HepG2 (cell line): ENCODE results near the gene TMEM132E. TPM values are rescaled to one million over a fixed set of nuclear protein-coding genes. Genes with fewer than 3 reads are reported as not detected.

Experiments used
- ATAC-seq: fragments of 200-7000 bp; cut with Tn5 transposase; 3 replicates; pipeline ENCODE4 v1.9.1; 2020; ENCODE audit warnings: mild to moderate bottlenecking, moderate library complexity
- BruUV-seq: library from RNA; stranded (reverse); fragments of 400-500 nt; replicated peaks from 2 replicates; lab custom pipeline; 2021; lab: Mats Ljungman, UMichigan
- CTCF ChIA-PET: fragments of 300-600 bp; formaldehyde crosslinking; extraction: SDS; loops from one replicate; lab custom pipeline; 2021; ENCODE audit warnings: low total read pairs, inconsistent platforms, low intra/inter-chr PET ratio; lab: Yijun Ruan, JAX
- POLR2A ChIA-PET: fragments of 350-600 bp; sonication (Branson Sonifier 250); formaldehyde crosslinking; loops from one replicate; lab custom pipeline; 2020; ENCODE audit warnings: antibody characterized with exemption, inconsistent platforms; lab: Yijun Ruan, JAX
- DNase-seq: peaks from one replicate; pipeline ENCODE4 v3.0.0-alpha.2; 2015; ENCODE audit warnings: low spot score
- FAIRE-seq: peaks from 3 replicates; lab custom pipeline; 2011; peaks lifted over from hg19 to GRCh38; lab: Jason Lieb, UNC
- H2AFZ ChIP-seq: one replicate; pipeline ENCODE4 v1.6.1; 2011; ENCODE audit warnings: low read length, inconsistent platforms
- H3K27ac ChIP-seq: fragments of 300-600 bp; 3 replicates; pipeline ENCODE4 v1.8.0; 2011; ENCODE audit warnings: mixed run types, mild to moderate bottlenecking, mixed read lengths, low read length, inconsistent platforms; ENCODE audit not compliant: insufficient read depth; ENCODE audit errors: extremely low read length
- H3K27me3 ChIP-seq, 2 experiments: fragments of 200-600 bp in 1 of 2; 2 replicates in 1 of 2; 3 replicates in 1 of 2; pipeline versions ENCODE4 v1.6.0 to v1.8.0; 2011; ENCODE audit warnings: low read length in 2 of 2, mild to moderate bottlenecking in 2 of 2, moderate library complexity in 2 of 2, inconsistent platforms in 1 of 2; ENCODE audit not compliant: insufficient read depth in 2 of 2, control insufficient read depth in 1 of 2
- H3K36me3 ChIP-seq, 2 experiments: fragments of 200-600 bp in 1 of 2; replicated peaks in 1 of 2; 2 replicates in 1 of 2; 3 replicates in 1 of 2; pipeline versions ENCODE4 v1.5.1 to v1.8.0; 2011; ENCODE audit warnings: low read length in 2 of 2, inconsistent platforms in 1 of 2; ENCODE audit not compliant: insufficient read depth in 2 of 2, control insufficient read depth in 1 of 2
- H3K4me1 ChIP-seq: 2 replicates; pipeline ENCODE4 v1.5.1; 2012; ENCODE audit warnings: low read length, inconsistent platforms; ENCODE audit not compliant: insufficient read depth
- H3K4me2 ChIP-seq: 2 replicates; pipeline ENCODE4 v1.6.0; 2011; ENCODE audit warnings: low read depth, low read length, inconsistent platforms
- H3K4me3 ChIP-seq, 3 experiments: fragments of 200-600 bp in 1 of 3; sonication (generic), shearing (Covaris generic) in 1 of 3; replicated peaks in 1 of 3; 2 replicates each; pipeline ENCODE4 v1.5.1; 2011 to 2016; ENCODE audit warnings: low read length in 3 of 3, inconsistent platforms in 2 of 3, low read depth in 2 of 3, mild to moderate bottlenecking in 2 of 3, control low read depth in 1 of 3, mixed read lengths in 1 of 3; ENCODE audit not compliant: insufficient read depth in 1 of 3
- H3K79me2 ChIP-seq: one replicate; pipeline ENCODE4 v1.6.1; 2011; ENCODE audit warnings: low read length, inconsistent platforms; ENCODE audit not compliant: insufficient read depth
- H3K9ac ChIP-seq: 2 replicates; pipeline ENCODE4 v1.6.0; 2011; ENCODE audit warnings: mild to moderate bottlenecking, low read depth, low read length, inconsistent platforms; ENCODE audit not compliant: insufficient read depth
- H3K9me3 ChIP-seq: 2 replicates; pipeline ENCODE4 v1.5.1; 2012; ENCODE audit warnings: mild to moderate bottlenecking, low read length
- H4K20me1 ChIP-seq: 2 replicates; pipeline ENCODE4 v1.6.0; 2011; ENCODE audit warnings: inconsistent platforms, mild to moderate bottlenecking, low read length, moderate library complexity; ENCODE audit not compliant: insufficient read depth
- MAF1 ChIP-seq: sonication (generic); formaldehyde crosslinking; IDR thresholded peaks from 2 replicates; pipeline ENCODE4 v1.5.0; 2020; ENCODE audit warnings: missing genetic modification reagents, borderline replicate concordance
- SP5 ChIP-seq: IDR thresholded peaks from 2 replicates; pipeline ENCODE4 v1.6.1; 2016; ENCODE audit warnings: low read depth, borderline replicate concordance
- TEAD2 ChIP-seq: sonication (generic); formaldehyde crosslinking; IDR thresholded peaks from 2 replicates; pipeline ENCODE4 v1.9.0; 2021; ENCODE audit warnings: missing genetic modification reagents
- YY1 ChIP-seq: IDR thresholded peaks from 2 replicates; pipeline ENCODE4 v1.6.1; 2011; ENCODE audit warnings: low read length, low read depth, moderate library complexity, mild to moderate bottlenecking; ENCODE audit not compliant: insufficient read depth, insufficient replicate concordance
- ZBTB3 ChIP-seq: sonication (generic); formaldehyde crosslinking; IDR thresholded peaks from 2 replicates; pipeline ENCODE4 v1.4.0; 2020; ENCODE audit warnings: low read depth, mild to moderate bottlenecking, moderate library complexity, missing genetic modification reagents, borderline replicate concordance
- ZNF44 ChIP-seq: sonication (generic); formaldehyde crosslinking; IDR thresholded peaks from 2 replicates; pipeline ENCODE4 v1.5.1; 2020; ENCODE audit warnings: mild to moderate bottlenecking, missing genetic modification reagents
- WGBS: methylation state at CpG from one replicate; pipeline ENCODE4 v1.1.6; 2017; ENCODE audit warnings: low lambda C conversion rate; 5-methylcytosine and 5-hydroxymethylcytosine counted together
- in situ Hi-C: cut with HindIII; loops from 2 replicates; pipeline ENCODE4 v1.10.0; 2017; ENCODE audit warnings: low pct_unique_long_range_greater_than_20kb; ENCODE audit not compliant: extremely low pct_ligation_motif_present
- intact Hi-C: fragments of 100-400 bp; cut with micrococcal nuclease; formaldehyde crosslinking; loops from one replicate; pipeline ENCODE4 v1.10.0; 2022; ENCODE audit not compliant: unreplicated experiment
- polyA plus RNA-seq, 8 experiments: library from polyadenylated mRNA; depleted of rRNA in 3 of 8; stranded (reverse) in 7 of 8; unstranded in 1 of 8; fragments of >200 nt; fragmentation: Illumina TruSeq in 4 of 8; extraction: Trizol in 4 of 8; gene quantifications; 2 replicates each; pipeline versions ENCODE4 v1.2.1 to v1.2.3, GENCODE V29; 2011 to 2016; ENCODE audit warnings: low read depth in 4 of 8, missing spikeins in 1 of 8, mixed read lengths in 1 of 8; ENCODE audit not compliant: insufficient read depth in 1 of 8
- total RNA-seq, 5 experiments: library from RNA; depleted of rRNA; stranded (reverse); fragments of >200 nt; fragmentation: Illumina TruSeq; extraction: Trizol; gene quantifications; 2 replicates each; pipeline ENCODE4 v1.2.3, GENCODE V29; 2016; ENCODE audit warnings: low read depth in 1 of 5

Gene TMEM132E
- total and polyA plus RNA-seq, 2 of the 13 experiments (the other 11 are each of a cell fraction or from before 2014, with no cell fraction given): not detected

DNA sequence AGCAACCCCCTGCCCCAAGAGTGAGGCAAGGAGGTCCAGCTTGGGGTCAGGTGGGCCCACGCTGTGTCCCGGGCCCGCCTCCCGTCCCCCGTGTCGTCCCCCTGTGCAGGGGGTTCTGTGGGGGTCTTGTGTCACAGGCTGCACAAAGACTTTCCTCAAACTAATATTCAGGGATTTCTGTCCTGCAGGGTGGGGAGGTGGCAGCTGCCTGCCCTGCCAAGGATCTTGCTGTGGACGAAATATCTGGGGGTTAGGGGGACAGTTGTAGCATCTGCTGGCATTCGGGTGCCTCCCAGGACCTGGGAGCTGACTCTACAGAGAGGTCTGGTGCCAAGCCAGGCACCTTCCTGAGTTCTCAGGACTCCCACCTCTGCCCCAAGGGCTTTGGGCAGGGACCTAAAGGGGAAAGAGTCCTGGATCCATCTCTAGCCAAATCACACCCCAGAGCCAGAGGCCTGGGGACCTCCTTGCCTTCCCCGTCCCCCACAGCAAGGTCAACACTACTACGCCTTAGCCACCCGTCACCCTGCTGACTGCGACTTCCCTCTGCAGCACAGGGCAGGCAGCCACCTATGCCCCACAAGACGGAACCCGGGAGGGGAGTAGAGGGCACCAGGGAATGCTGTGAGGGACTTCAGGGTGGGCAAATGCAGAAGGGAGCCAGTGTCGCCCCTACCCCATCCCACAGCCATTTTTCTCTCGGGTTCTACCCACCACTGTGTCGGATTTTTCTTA, 59.3 kb downstream of the TMEM132E start:
- Histone ChIP-seq H3K4me3 (no peak overlapping the region), H3K9ac (no peak overlapping the region), H3K4me1 (no peaks in the 10 kb centered on the region), H3K27me3 (peaks cover 7 to 27% of the 10 kb centered on the region in 2 experiments; a peak in 4 of 5 replicates), H3K27ac (no peak overlapping the region), H2AFZ (no peak overlapping the region), H3K79me2 (no peaks in the 10 kb centered on the region), H3K9me3 (no peaks in the 10 kb centered on the region), H4K20me1 (no peaks in the 10 kb centered on the region), H3K4me2 (no peak overlapping the region), H3K36me3 (no peaks in the 10 kb centered on the region)
- in situ Hi-C loops: loop anchor here (5.0 kb wide), 1 partner anchor 216 kb away; no protein-coding TSS in a partner anchor
- TF ChIP-seq SP5 (CRISPR knock-in tag) (no peak), TEAD2 (no peak), YY1 (no peak), ZBTB3 (CRISPR knock-in tag) (no peak), MAF1 (no peak), ZNF44 (CRISPR knock-in tag) (no peak)
- 5% methylated on average over 11 of the region's 17 CpGs for WGBS
- BruUV-seq: no TSS peak
- intact Hi-C loops: loop anchor here (1.0 kb wide), 1 partner anchor 96 kb away; no protein-coding TSS in a partner anchor
- CTCF ChIA-PET: interaction anchor here (0.7 to 2.3 kb wide), 5 partner anchors 53 to 481 kb away, joined by 3 to 19 read pairs (median 3); partner anchors contain the start of gene RAD51D
- FAIRE-seq (no peak), DNase-seq (no peak), ATAC-seq (no peak)
- POLR2A ChIA-PET: no interaction called here
